Measurements from ENCODE around the gene FAM204A. TPM values are rescaled to one million over a fixed set of nuclear protein-coding genes. Genes with fewer than 3 reads are reported as not detected.

FAM204A gene
- total and polyA plus RNA-seq, 10 of the 15 experiments (the other 5 are each of a cell fraction or from before 2014, with no cell fraction given): 24.5 to 96.0 (median 67.6) TPM

GRCh38 chr10:118357841-118358240, 15.7 kb upstream of the FAM204A start:
- no peak for DNase-seq (ENCODE audit: low read depth, low spot score)
- Histone ChIP-seq H3K27me3 (replicated peaks in 1 of 2; ENCODE audit: control insufficient read depth in 2 of 2, insufficient read depth in 2 of 2, low read length in 1 of 2) (peaks cover 0 to 4% of the 10 kb centered on the region in 2 experiments; a peak in 1 of 4 replicates), H3K9ac (ENCODE audit: control insufficient read depth, insufficient read depth, low read length) (no peak overlapping the region), H3K79me2 (ENCODE audit: control insufficient read depth, insufficient read depth, low read length) (no peaks in the 10 kb centered on the region), H2AFZ (ENCODE audit: control insufficient read depth, low read depth, low read length) (no peak overlapping the region), H3K36me3 (ENCODE audit: control insufficient read depth in 2 of 2, insufficient read depth in 2 of 2, low read length in 1 of 2) (no peaks in the 10 kb centered on the region), H3K27ac (ENCODE audit: control insufficient read depth, insufficient read depth) (no peak overlapping the region), H3K4me2 (ENCODE audit: control insufficient read depth, insufficient read depth) (no peak overlapping the region), H3K4me3 (no peak overlapping the region), H3K9me3 (replicated peaks; ENCODE audit: control insufficient read depth, insufficient read depth, low read length) (no peaks in the 10 kb centered on the region), H3K4me1 (ENCODE audit: control insufficient read depth, insufficient read depth, low read length) (no peaks in the 10 kb centered on the region), H4K20me1 (ENCODE audit: control insufficient read depth, insufficient read depth) (no peaks in the 10 kb centered on the region; the same call in 1 of the 2 replicates)
- 13% methylated on average over 3 of the region's 3 CpGs for WGBS (ENCODE audit: insufficient coverage, insufficient replicate concordance, low lambda C conversion rate, missing lambda C conversion rate)
- SMC1A ChIA-PET (ENCODE audit: uncharacterized antibody, unreplicated experiment): no interaction called here
- TF ChIP-seq IRF5 (IDR thresholded peaks at IDR 0.05; ENCODE audit: borderline replicate concordance) (no peak), MEF2B (IDR thresholded peaks at IDR 0.05; ENCODE audit: partially characterized antibody, poor library complexity, severe bottlenecking) (no peak), CBFB (IDR thresholded peaks at IDR 0.05; ENCODE audit: low read depth) (no peak)
- CTCF ChIA-PET: interaction anchor here (0.9 to 1.5 kb wide), 2 partner anchors 13 to 101 kb away, joined by 4 to 6 read pairs; no protein-coding TSS in a partner anchor
- in situ Hi-C loops (cut with MboI) (no loop called here), intact Hi-C loops (cut with micrococcal nuclease; ENCODE audit: unreplicated experiment) (no loop called here)
- RAD21 ChIA-PET (ENCODE audit: unreplicated experiment): no interaction called here
- no TSS peak for BruUV-seq (replicated peaks)
- ATAC-seq: no peak
- FAIRE-seq: no peak
- POLR2A ChIA-PET: no interaction called here

GRCh38 chr10:118356628-118357027, 14.5 kb upstream of the FAM204A start:
- no TSS peak for BruUV-seq (replicated peaks)
- in situ Hi-C loops (cut with MboI): no loop called here
- no peak for TF ChIP-seq ZNF384 (IDR thresholded peaks at IDR 0.05; ENCODE audit: borderline replicate concordance, low read depth, low read length)
- TF ChIP-seq CEBPZ (IDR thresholded peaks at IDR 0.05; ENCODE audit: low read depth, low read length): no peak
- TF ChIP-seq MAX (IDR thresholded peaks at IDR 0.05; ENCODE audit: low read depth, low read length): no peak
- no peak for TF ChIP-seq RAD21 (IDR thresholded peaks at IDR 0.05; ENCODE audit: insufficient read depth, low read depth, low read length)
- no peak for TF ChIP-seq JUND (IDR thresholded peaks at IDR 0.05; ENCODE audit: low read depth, low read length)
- no peak for TF ChIP-seq E4F1 (IDR thresholded peaks at IDR 0.05; ENCODE audit: borderline replicate concordance, partially characterized antibody)
- TF ChIP-seq NRF1 (conservative IDR thresholded peaks at IDR 0.05; ENCODE audit: low read depth, low read length): no peak

More at GRCh38 chr10:118356628-118357027, 14.5 kb upstream of the FAM204A start:
- no peak for FAIRE-seq
- Histone ChIP-seq H3K27me3 (replicated peaks in 1 of 2; ENCODE audit: control insufficient read depth in 2 of 2, insufficient read depth in 2 of 2, low read length in 1 of 2) (peaks cover 0 to 4% of the 10 kb centered on the region in 2 experiments; a peak in 1 of 4 replicates), H3K4me2 (ENCODE audit: control insufficient read depth, insufficient read depth) (no peak overlapping the region), H2AFZ (ENCODE audit: control insufficient read depth, low read depth, low read length) (no peak overlapping the region), H3K36me3 (ENCODE audit: control insufficient read depth in 2 of 2, insufficient read depth in 2 of 2, low read length in 1 of 2) (no peaks in the 10 kb centered on the region), H3K9ac (ENCODE audit: control insufficient read depth, insufficient read depth, low read length) (no peak overlapping the region), H3K27ac (ENCODE audit: control insufficient read depth, insufficient read depth) (no peak overlapping the region), H3K9me3 (replicated peaks; ENCODE audit: control insufficient read depth, insufficient read depth, low read length) (no peaks in the 10 kb centered on the region), H3K79me2 (ENCODE audit: control insufficient read depth, insufficient read depth, low read length) (no peaks in the 10 kb centered on the region), H3K4me3 (no peak overlapping the region), H4K20me1 (ENCODE audit: control insufficient read depth, insufficient read depth) (no peaks in the 10 kb centered on the region), H3K4me1 (ENCODE audit: control insufficient read depth, insufficient read depth, low read length) (no peaks in the 10 kb centered on the region)
- RAD21 ChIA-PET (ENCODE audit: unreplicated experiment): no interaction called here
- POLR2A ChIA-PET: no interaction called here
- WGBS (ENCODE audit: insufficient coverage, insufficient replicate concordance, low lambda C conversion rate, missing lambda C conversion rate): 54% methylated on average over 2 of the region's 2 CpGs
- ATAC-seq: no peak
- DNase-seq (ENCODE audit: low read depth, low spot score): no peak
- SMC1A ChIA-PET (ENCODE audit: uncharacterized antibody, unreplicated experiment): no interaction called here
- intact Hi-C loops (cut with micrococcal nuclease; ENCODE audit: unreplicated experiment): no loop called here
- CTCF ChIA-PET: no interaction called here
